Panc1 (cell line): ENCODE measurements around the gene NEDD8. TPM values are rescaled to one million over a fixed set of nuclear protein-coding genes. Genes with fewer than 3 reads are reported as not detected.

Source experiments
- ATAC-seq: fragments of 200-7000 bp; cut with Tn5 transposase; 2 replicates; pipeline ENCODE4 v1.9.1; 2020; ENCODE audit warnings: mild to moderate bottlenecking, moderate library complexity
- BruUV-seq: library from RNA; stranded (reverse); fragments of 400-500 nt; replicated peaks from 2 replicates; lab custom pipeline; 2021; lab: Mats Ljungman, UMichigan
- CTCF ChIA-PET: fragments of 300-600 bp; sonication (Branson Sonifier 250); formaldehyde crosslinking; loops from one replicate; lab custom pipeline; 2022; ENCODE audit warnings: antibody characterized with exemption; lab: Charles Lee
- POLR2A ChIA-PET: fragments of 300-600 bp; sonication (Branson Sonifier 250); formaldehyde crosslinking; loops from one replicate; lab custom pipeline; 2022; ENCODE audit warnings: antibody characterized with exemption; lab: Charles Lee
- DNase-seq: peaks from one replicate; pipeline ENCODE4 v3.0.0-alpha.2; 2010; ENCODE audit warnings: low read depth, low spot score
- H3K27ac ChIP-seq: 2 replicates; pipeline ENCODE4 v1.5.1; 2011; ENCODE audit warnings: mild to moderate bottlenecking, low read length, inconsistent platforms
- H3K27me3 ChIP-seq: fragments of 200-500 bp; sonication (Bioruptor generic); 2 replicates; pipeline ENCODE4 v1.6.0; 2014; ENCODE audit warnings: low read length, inconsistent platforms; ENCODE audit not compliant: control insufficient read depth, insufficient read depth
- H3K36me3 ChIP-seq: fragments of 200-500 bp; sonication (Bioruptor generic); 2 replicates; pipeline ENCODE4 v1.5.1; 2014; ENCODE audit warnings: inconsistent platforms, mild to moderate bottlenecking, low read length, moderate library complexity; ENCODE audit not compliant: control insufficient read depth, insufficient read depth
- H3K4me1 ChIP-seq: 2 replicates; pipeline ENCODE4 v1.5.1; 2011; ENCODE audit warnings: inconsistent platforms, mild to moderate bottlenecking, low read length, moderate library complexity; ENCODE audit not compliant: control insufficient read depth, insufficient read depth
- H3K4me3 ChIP-seq, 2 experiments: 2 replicates each; pipeline ENCODE4 v1.5.1; 2011 to 2012; ENCODE audit warnings: low read depth in 2 of 2, low read length in 2 of 2, mild to moderate bottlenecking in 2 of 2, inconsistent platforms in 1 of 2, moderate library complexity in 1 of 2
- H3K9me3 ChIP-seq: fragments of 200-500 bp; sonication (Bioruptor generic); 2 replicates; pipeline ENCODE4 v1.5.1; 2014; ENCODE audit warnings: low read depth, mild to moderate bottlenecking, inconsistent platforms, low read length, moderate library complexity; ENCODE audit not compliant: control insufficient read depth, insufficient read depth
- SIN3A ChIP-seq: IDR thresholded peaks from 2 replicates; pipeline ENCODE4 v1.6.1; 2012; ENCODE audit warnings: low read depth, mild to moderate bottlenecking, low read length, moderate library complexity, borderline replicate concordance; ENCODE audit not compliant: insufficient read depth
- TCF7L2 ChIP-seq: IDR thresholded peaks from 2 replicates; pipeline ENCODE4 v1.6.1; 2011; ENCODE audit warnings: mild to moderate bottlenecking, low read depth, low read length, inconsistent platforms
- in situ Hi-C: cut with HindIII; loops from 2 replicates; pipeline ENCODE4 v1.10.0; 2016; ENCODE audit warnings: low sequenced_read_pairs, low pct_unique_long_range_greater_than_20kb
- intact Hi-C: fragments of 100-400 bp; cut with micrococcal nuclease; formaldehyde crosslinking; loops from one replicate; pipeline ENCODE4 v1.10.0; 2022; ENCODE audit not compliant: unreplicated experiment
- total RNA-seq: library from RNA; stranded (reverse); gene quantifications from one replicate; pipeline ENCODE4 v1.2.1, GENCODE V29; 2021; ENCODE audit not compliant: unreplicated experiment
- TF ChIP-seq, protein P1 (sequence below), 2 experiments: IDR thresholded peaks; 2 replicates each; pipeline ENCODE4 v1.6.1; 2011 to 2012; ENCODE audit warnings: low read depth in 2 of 2, control low read depth in 1 of 2, low read length in 1 of 2, mild to moderate bottlenecking in 1 of 2, moderate library complexity in 1 of 2; ENCODE audit not compliant: insufficient read depth in 1 of 2
- TF ChIP-seq, protein P2 (sequence below): fragments of 450-650 bp; IDR thresholded peaks from 2 replicates; pipeline ENCODE4 v1.5.1; 2017; ENCODE audit warnings: mild to moderate bottlenecking

NEDD8 gene
- total RNA-seq, 1 experiment from 2014 or later = 155 TPM

DNA sequence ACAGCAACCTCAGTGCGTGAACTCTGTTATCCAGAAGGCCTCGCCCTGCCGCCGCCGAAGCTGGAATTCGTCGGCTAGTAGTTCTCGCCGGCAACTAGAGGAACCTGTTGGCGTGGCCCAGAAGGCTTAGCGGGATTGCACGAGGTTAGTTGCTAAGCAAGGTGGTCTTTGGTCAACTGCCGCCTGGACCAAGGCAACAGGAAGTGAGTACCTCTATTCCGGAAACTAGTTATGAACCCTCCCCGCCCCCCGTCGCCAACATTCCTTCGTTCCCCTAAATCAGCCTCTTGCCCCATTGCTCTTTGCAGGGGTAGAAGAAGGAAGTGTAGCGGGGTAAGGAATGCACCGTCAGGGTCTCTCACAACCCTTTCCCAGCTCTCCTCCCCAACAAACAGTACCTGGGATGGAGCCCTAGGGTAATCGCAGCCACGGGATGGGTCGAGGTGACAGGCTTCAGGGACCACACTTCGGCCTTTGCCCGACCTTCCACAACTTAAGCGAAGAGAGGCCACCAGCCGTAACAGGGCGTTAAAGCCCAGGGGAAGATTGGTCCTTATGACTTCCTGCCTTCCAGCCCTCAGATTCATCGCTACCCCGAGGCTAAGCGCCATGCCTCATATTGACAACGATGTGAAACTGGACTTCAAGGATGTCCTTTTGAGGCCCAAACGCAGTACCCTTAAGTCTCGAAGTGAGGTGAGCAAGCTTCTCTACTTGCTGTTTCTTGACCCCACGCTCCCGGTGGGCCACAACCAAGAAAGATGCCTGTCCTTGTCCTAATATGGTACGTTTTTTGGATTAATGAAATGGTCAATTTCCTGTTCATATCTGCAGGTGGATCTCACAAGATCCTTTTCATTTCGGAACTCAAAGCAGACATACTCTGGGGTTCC lies 724 bp upstream of the NEDD8 start, which contains the start of gene GMPR2:
Gene GMPR2, plus strand, starts transcription at position 285 of the 893 bp plus-strand sequence. Its CDS starts 325 bp downstream, at position 610.
- CTCF ChIA-PET = no interaction called here
- TSS peak; percentile 79 for BruUV-seq
- Histone ChIP-seq H3K27me3 (no peaks in the 10 kb centered on the region), H3K4me1 (peaks cover 18% of the 10 kb centered on the region), H3K4me3 (peak within 1 kb of the TSS; percentile 87 to 89), H3K9me3 (no peaks in the 10 kb centered on the region), H3K27ac (peak within 1 kb of the TSS; percentile 96), H3K36me3 (peaks cover 8% of the 10 kb centered on the region)
- ATAC-seq = peak; percentile 79
- POLR2A ChIA-PET = no interaction called here
- in situ Hi-C loops (no loop called here), intact Hi-C loops (no loop called here)
- no peak for DNase-seq
- TF ChIP-seq, protein P1, sequence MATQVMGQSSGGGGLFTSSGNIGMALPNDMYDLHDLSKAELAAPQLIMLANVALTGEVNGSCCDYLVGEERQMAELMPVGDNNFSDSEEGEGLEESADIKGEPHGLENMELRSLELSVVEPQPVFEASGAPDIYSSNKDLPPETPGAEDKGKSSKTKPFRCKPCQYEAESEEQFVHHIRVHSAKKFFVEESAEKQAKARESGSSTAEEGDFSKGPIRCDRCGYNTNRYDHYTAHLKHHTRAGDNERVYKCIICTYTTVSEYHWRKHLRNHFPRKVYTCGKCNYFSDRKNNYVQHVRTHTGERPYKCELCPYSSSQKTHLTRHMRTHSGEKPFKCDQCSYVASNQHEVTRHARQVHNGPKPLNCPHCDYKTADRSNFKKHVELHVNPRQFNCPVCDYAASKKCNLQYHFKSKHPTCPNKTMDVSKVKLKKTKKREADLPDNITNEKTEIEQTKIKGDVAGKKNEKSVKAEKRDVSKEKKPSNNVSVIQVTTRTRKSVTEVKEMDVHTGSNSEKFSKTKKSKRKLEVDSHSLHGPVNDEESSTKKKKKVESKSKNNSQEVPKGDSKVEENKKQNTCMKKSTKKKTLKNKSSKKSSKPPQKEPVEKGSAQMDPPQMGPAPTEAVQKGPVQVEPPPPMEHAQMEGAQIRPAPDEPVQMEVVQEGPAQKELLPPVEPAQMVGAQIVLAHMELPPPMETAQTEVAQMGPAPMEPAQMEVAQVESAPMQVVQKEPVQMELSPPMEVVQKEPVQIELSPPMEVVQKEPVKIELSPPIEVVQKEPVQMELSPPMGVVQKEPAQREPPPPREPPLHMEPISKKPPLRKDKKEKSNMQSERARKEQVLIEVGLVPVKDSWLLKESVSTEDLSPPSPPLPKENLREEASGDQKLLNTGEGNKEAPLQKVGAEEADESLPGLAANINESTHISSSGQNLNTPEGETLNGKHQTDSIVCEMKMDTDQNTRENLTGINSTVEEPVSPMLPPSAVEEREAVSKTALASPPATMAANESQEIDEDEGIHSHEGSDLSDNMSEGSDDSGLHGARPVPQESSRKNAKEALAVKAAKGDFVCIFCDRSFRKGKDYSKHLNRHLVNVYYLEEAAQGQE (IDR thresholded peaks at IDR 0.05; ENCODE audit: insufficient read depth in 1 of 2, low read depth in 2 of 2, low read length in 1 of 2) = no peak
- 0 out of 2 replicates have a peak, but pooled peaks have one; percentile 14 for TF ChIP-seq SIN3A

DNA sequence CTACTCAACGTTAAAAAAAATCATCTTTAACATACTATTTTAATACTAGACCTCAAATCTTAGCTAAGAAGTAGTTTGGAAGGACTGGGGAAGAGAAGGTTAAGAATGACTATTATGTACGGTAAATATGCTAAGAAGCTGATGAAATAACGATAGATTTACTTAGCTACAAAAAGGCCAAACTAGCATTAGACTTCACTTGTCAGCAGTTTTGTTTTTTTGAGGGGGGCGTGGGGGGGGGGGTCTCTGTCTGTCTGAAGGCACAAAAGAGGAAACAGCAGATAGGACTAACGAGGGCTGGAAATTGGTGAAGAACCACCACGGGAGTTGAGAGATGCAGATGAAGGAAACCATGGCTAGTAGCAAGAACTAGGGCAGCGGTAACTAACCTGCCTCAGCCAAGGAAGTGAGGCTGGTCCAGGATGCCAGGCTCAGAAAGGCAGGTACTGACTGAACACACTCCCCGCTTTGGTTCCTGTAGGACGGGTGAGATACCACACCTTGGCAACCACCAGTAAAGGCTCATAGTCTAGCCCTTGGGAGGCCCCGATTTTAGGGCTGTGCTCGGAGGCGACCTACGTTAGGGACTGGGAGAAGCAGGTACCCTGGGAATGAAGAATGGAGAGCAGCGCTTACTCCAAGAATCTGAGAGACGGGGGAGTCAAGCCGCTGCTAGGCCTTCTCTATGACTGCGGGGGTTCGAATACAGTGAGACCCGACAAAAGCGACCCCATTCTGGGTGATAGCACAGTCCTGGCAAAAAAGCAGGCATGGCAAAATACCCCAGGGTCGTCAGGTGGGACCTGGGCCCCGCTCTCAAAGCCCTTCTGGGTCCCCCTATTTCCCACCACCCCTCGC lies 675 bp downstream of the NEDD8 start:
- DNase-seq (no peak), ATAC-seq (peak; percentile 2; the same call in 1 of the 2 replicates)
- peak overlapping the region; percentile 87 to 89 for H3K4me3 ChIP-seq
- H3K27ac ChIP-seq = peak overlapping the region; percentile 96
- H3K4me1 ChIP-seq = peaks cover 18% of the 10 kb centered on the region
- TF ChIP-seq, protein P2, sequence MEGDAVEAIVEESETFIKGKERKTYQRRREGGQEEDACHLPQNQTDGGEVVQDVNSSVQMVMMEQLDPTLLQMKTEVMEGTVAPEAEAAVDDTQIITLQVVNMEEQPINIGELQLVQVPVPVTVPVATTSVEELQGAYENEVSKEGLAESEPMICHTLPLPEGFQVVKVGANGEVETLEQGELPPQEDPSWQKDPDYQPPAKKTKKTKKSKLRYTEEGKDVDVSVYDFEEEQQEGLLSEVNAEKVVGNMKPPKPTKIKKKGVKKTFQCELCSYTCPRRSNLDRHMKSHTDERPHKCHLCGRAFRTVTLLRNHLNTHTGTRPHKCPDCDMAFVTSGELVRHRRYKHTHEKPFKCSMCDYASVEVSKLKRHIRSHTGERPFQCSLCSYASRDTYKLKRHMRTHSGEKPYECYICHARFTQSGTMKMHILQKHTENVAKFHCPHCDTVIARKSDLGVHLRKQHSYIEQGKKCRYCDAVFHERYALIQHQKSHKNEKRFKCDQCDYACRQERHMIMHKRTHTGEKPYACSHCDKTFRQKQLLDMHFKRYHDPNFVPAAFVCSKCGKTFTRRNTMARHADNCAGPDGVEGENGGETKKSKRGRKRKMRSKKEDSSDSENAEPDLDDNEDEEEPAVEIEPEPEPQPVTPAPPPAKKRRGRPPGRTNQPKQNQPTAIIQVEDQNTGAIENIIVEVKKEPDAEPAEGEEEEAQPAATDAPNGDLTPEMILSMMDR = no peak
- TF ChIP-seq, protein P1 (IDR thresholded peaks at IDR 0.05; ENCODE audit: insufficient read depth in 1 of 2, low read depth in 2 of 2, low read length in 1 of 2) = no peak
- no peak for TF ChIP-seq TCF7L2
- intact Hi-C loops (no loop called here), in situ Hi-C loops (no loop called here)
- no peaks in the 10 kb centered on the region for H3K27me3 ChIP-seq
- H3K36me3 ChIP-seq = peaks cover 12% of the 10 kb centered on the region
- ChIA-PET CTCF (interaction anchor here (0.7 kb wide), 1 partner anchor 69 kb away, joined by 12 read pairs; no protein-coding TSS in a partner anchor), POLR2A (interaction anchor here (0.6 to 0.7 kb wide), 2 partner anchors 9 to 147 kb away, joined by 6 to 8 read pairs; no protein-coding TSS in a partner anchor)
- BruUV-seq = TSS peak; percentile 73
- H3K9me3 ChIP-seq = no peaks in the 10 kb centered on the region
